ENCODE measurements around the gene DLGAP4.

GRCh38 chr20:36298795-36299339, 7.3 kb upstream of the DLGAP4 start:
- TF ChIP-seq EZH2 (IDR thresholded peaks at IDR 0.05; ENCODE audit: insufficient read depth, poor library complexity, severe bottlenecking) (no peak), EZH2phosphoT487 (IDR thresholded peaks at IDR 0.05; ENCODE audit: insufficient read depth, low read depth) (no peak)
